Tibial nerve (tissue), 4 donors: ENCODE results near the gene KAZN. TPM values are rescaled to one million over a fixed set of nuclear protein-coding genes. Genes with fewer than 3 reads are reported as not detected.

Experiments
- DNase-seq, 2 donors: peaks; one replicate each; pipeline ENCODE4 v3.0.0-alpha.2; 2019; ENCODE audit warnings: low spot score in 2 of 2
- H3K27ac ChIP-seq, 4 donors: fragments of 200-600 bp; sonication (generic) in 3 of 4; one replicate each; pipeline ENCODE4 v1.5.1; 2017 to 2019; ENCODE audit warnings: mild to moderate bottlenecking in 1 of 4
- H3K27me3 ChIP-seq, 2 donors: fragments of 200-600 bp; sonication (generic) in 1 of 2; one replicate each; pipeline versions ENCODE4 v1.5.1 to v1.6.0; 2017 to 2019
- H3K36me3 ChIP-seq, 3 donors: fragments of 200-600 bp; sonication (generic); one replicate each; pipeline ENCODE4 v1.5.1; 2018 to 2019
- H3K4me1 ChIP-seq, 4 donors: fragments of 200-600 bp; sonication (generic) in 3 of 4; one replicate each; pipeline ENCODE4 v1.5.1; 2017 to 2019
- H3K4me3 ChIP-seq, 4 donors: fragments of 200-600 bp; sonication (generic) in 3 of 4; one replicate each; pipeline ENCODE4 v1.5.1; 2017 to 2019; ENCODE audit warnings: mild to moderate bottlenecking in 1 of 4, moderate library complexity in 1 of 4
- H3K9me3 ChIP-seq, 4 donors: fragments of 200-600 bp; sonication (generic) in 3 of 4; one replicate each; pipeline ENCODE4 v1.5.1; 2017 to 2019
- CTCF ChIP-seq, 5 experiments: fragments of 200-600 bp in 3 of 5; fragments of 450-650 bp in 2 of 5; sonication (generic) in 3 of 5; IDR thresholded peaks; one replicate each; pipeline ENCODE4 v1.5.1; 2016 to 2019; ENCODE audit warnings: antibody characterized with exemption in 5 of 5, mild to moderate bottlenecking in 3 of 5, moderate library complexity in 2 of 5
- EP300 ChIP-seq, 2 donors: sonication (generic); formaldehyde crosslinking; IDR thresholded peaks; one replicate each; pipeline ENCODE4 v1.6.1; 2017; ENCODE audit warnings: antibody characterized with exemption in 2 of 2, mild to moderate bottlenecking in 1 of 2
- POLR2A ChIP-seq, 2 donors: fragments of 450-650 bp; IDR thresholded peaks; one replicate each; pipeline ENCODE4 v1.6.1; 2017; ENCODE audit warnings: antibody characterized with exemption in 2 of 2, mild to moderate bottlenecking in 2 of 2, moderate library complexity in 2 of 2
- WGBS, 2 donors: methylation state at CpG; one replicate each; pipeline ENCODE4 v1.1.5; 2018; 5-methylcytosine and 5-hydroxymethylcytosine counted together
- total RNA-seq, 4 donors: library from RNA; depleted of rRNA; stranded (reverse); fragments of >200 nt; gene quantifications; one replicate each; pipeline ENCODE4 v1.1.0, GENCODE V29; 2016

The KAZN gene
- total RNA-seq, 4 donors from 2014 or later: 16.0 to 29.2 (median 22.2) TPM

GRCh38 chr1:15094056-15094455, 495.6 kb downstream of the KAZN start:
- Histone ChIP-seq H3K4me3 (no peak overlapping the region), H3K27ac (no peak overlapping the region), H3K36me3 (no peaks in the 10 kb centered on the region), H3K9me3 (no peaks in the 10 kb centered on the region), H3K4me1 (peaks cover 0 to 13% (median 0%) of the 10 kb centered on the region in 4 donors), H3K27me3 (no peaks in the 10 kb centered on the region)
- WGBS, 2 donors: 88 to 90% methylated on average over 15 to 16 of the region's 16 CpGs
- no peak for TF ChIP-seq POLR2A (IDR thresholded peaks at IDR 0.05)
- TF ChIP-seq EP300 (IDR thresholded peaks at IDR 0.05): no peak
- TF ChIP-seq CTCF (IDR thresholded peaks at IDR 0.05): no peak
- no peak for DNase-seq

- WGBS, 2 donors: 88 to 90% methylated on average over 15 to 25 of the region's 26 CpGs
- Histone ChIP-seq H3K9me3 (no peaks in the 10 kb centered on the region), H3K27ac (no peak overlapping the region), H3K4me1 (peaks cover 0 to 9% (median 0%) of the 10 kb centered on the region in 4 donors), H3K27me3 (no peaks in the 10 kb centered on the region), H3K4me3 (no peak overlapping the region), H3K36me3 (no peaks in the 10 kb centered on the region)
- DNase-seq: no peak
- no peak for TF ChIP-seq CTCF (IDR thresholded peaks at IDR 0.05)
- TF ChIP-seq POLR2A (IDR thresholded peaks at IDR 0.05): no peak
- no peak for TF ChIP-seq EP300 (IDR thresholded peaks at IDR 0.05)
Observed at GRCh38 chr1:15094719-15095495, 496.4 kb downstream of the KAZN start.

- Histone ChIP-seq H3K36me3 (no peaks in the 10 kb centered on the region), H3K27ac (no peak overlapping the region), H3K27me3 (peaks cover 0 to 4% of the 10 kb centered on the region in 2 donors), H3K9me3 (no peaks in the 10 kb centered on the region), H3K4me3 (no peak overlapping the region), H3K4me1 (peaks cover 0 to 4% (median 0%) of the 10 kb centered on the region in 4 donors)
- WGBS, 2 donors: 71 to 75% methylated on average over 5 to 6 of the region's 6 CpGs
- TF ChIP-seq EP300 (IDR thresholded peaks at IDR 0.05) (no peak), CTCF (IDR thresholded peaks at IDR 0.05) (no peak), POLR2A (IDR thresholded peaks at IDR 0.05) (no peak)
- DNase-seq: no peak
Observed at GRCh38 chr1:15095496-15095875, 497.0 kb downstream of the KAZN start.

- DNase-seq: no peak
Observed at GRCh38 chr1:15096293-15096692, 497.8 kb downstream of the KAZN start.

More at GRCh38 chr1:15096293-15096692, 497.8 kb downstream of the KAZN start:
- Histone ChIP-seq H3K36me3 (no peaks in the 10 kb centered on the region), H3K27me3 (peaks cover 0 to 7% of the 10 kb centered on the region in 2 donors), H3K27ac (no peak overlapping the region), H3K4me1 (no peaks in the 10 kb centered on the region), H3K9me3 (no peaks in the 10 kb centered on the region), H3K4me3 (no peak overlapping the region)
- 84 to 91% methylated on average over 7 of the region's 7 CpGs for WGBS, 2 donors
- TF ChIP-seq CTCF (IDR thresholded peaks at IDR 0.05) (no peak), POLR2A (IDR thresholded peaks at IDR 0.05) (no peak), EP300 (IDR thresholded peaks at IDR 0.05) (no peak)
